ENCODE data around the gene IGF2R. TPM values are rescaled to one million over a fixed set of nuclear protein-coding genes. Genes with fewer than 3 reads are reported as not detected.

Gene IGF2R
- total RNA-seq, 1 experiment from 2014 or later = 92.2 TPM

GRCh38 chr6:159945801-159946392 lies 23.0 kb upstream of the IGF2R start:
- TF ChIP-seq CTCF (IDR thresholded peaks at IDR 0.05; ENCODE audit: insufficient read depth in 1 of 2, low read depth in 1 of 2, low read length in 1 of 2, severe bottlenecking in 1 of 2, unreplicated experiment in 1 of 2) = no peak
- Histone ChIP-seq H3K27me3 (replicated peaks; ENCODE audit: control insufficient read depth, insufficient read depth, low read length) (no peaks in the 10 kb centered on the region), H3K4me3 (ENCODE audit: low read depth, low read length) (no peak overlapping the region), H3K9me3 (peaks cover 13% of the 10 kb centered on the region), H3K4me1 (no peaks in the 10 kb centered on the region), H3K36me3 (ENCODE audit: control insufficient read depth, insufficient read depth, low read length) (no peaks in the 10 kb centered on the region)
- no TSS peak for BruUV-seq (replicated peaks)
- POLR2A ChIA-PET = no interaction called here
- H3K27ac Mint-ChIP-seq (ENCODE audit: unreplicated experiment) = no peak overlapping the region
- no peak for DNase-seq
- H3K4me3 Mint-ChIP-seq (ENCODE audit: unreplicated experiment) = no peak overlapping the region
- intact Hi-C loops (cut with micrococcal nuclease; ENCODE audit: unreplicated experiment) = no loop called here
- CTCF ChIA-PET = no interaction called here
- peaks cover 3% of the 10 kb centered on the region for H3K27me3 Mint-ChIP-seq (ENCODE audit: insufficient read depth, unreplicated experiment)
- H3K4me1 Mint-ChIP-seq (ENCODE audit: low read depth, unreplicated experiment) = peaks cover 6% of the 10 kb centered on the region
- H3K9me3 Mint-ChIP-seq (ENCODE audit: unreplicated experiment) = peaks cover 15% of the 10 kb centered on the region
- no peaks in the 10 kb centered on the region for H3K36me3 Mint-ChIP-seq (ENCODE audit: insufficient read depth, unreplicated experiment)

DNA sequence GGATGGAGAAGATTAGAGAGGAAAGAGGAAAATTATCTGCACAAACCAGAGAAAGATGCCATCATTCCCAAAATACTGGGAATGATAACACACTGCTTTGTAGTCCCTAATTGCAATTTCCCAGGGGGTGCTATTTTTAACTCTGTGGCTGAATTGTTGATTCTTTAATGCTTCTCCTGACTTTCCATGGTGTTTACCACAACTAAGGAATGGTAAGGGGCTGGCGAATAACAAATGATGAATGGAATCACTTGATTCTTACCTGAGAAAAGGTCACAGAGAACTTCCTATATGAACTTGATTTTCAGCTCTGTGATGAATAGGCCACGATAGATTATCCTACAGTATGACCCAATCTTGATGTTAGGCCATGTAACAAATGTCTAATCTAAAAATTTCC lies 22.0 kb upstream of the IGF2R start:
- Mint-ChIP-seq H3K9me3 (ENCODE audit: unreplicated experiment) (peaks cover 15% of the 10 kb centered on the region), H3K4me1 (ENCODE audit: low read depth, unreplicated experiment) (peaks cover 6% of the 10 kb centered on the region), H3K27me3 (ENCODE audit: insufficient read depth, unreplicated experiment) (peaks cover 3% of the 10 kb centered on the region), H3K27ac (ENCODE audit: unreplicated experiment) (no peak overlapping the region), H3K4me3 (ENCODE audit: unreplicated experiment) (no peak overlapping the region), H3K36me3 (ENCODE audit: insufficient read depth, unreplicated experiment) (no peaks in the 10 kb centered on the region)
- H3K27me3 ChIP-seq (replicated peaks; ENCODE audit: control insufficient read depth, insufficient read depth, low read length) = no peaks in the 10 kb centered on the region
- intact Hi-C loops (cut with micrococcal nuclease; ENCODE audit: unreplicated experiment) = no loop called here
- no peak overlapping the region for H3K4me3 ChIP-seq (ENCODE audit: low read depth, low read length)
- no peaks in the 10 kb centered on the region for H3K4me1 ChIP-seq
- CTCF ChIA-PET = no interaction called here
- DNase-seq = no peak
- no TSS peak for BruUV-seq (replicated peaks)
- no peaks in the 10 kb centered on the region for H3K36me3 ChIP-seq (ENCODE audit: control insufficient read depth, insufficient read depth, low read length)
- H3K9me3 ChIP-seq = peaks cover 13% of the 10 kb centered on the region
- no peak for TF ChIP-seq CTCF (IDR thresholded peaks at IDR 0.05; ENCODE audit: insufficient read depth in 1 of 2, low read depth in 1 of 2, low read length in 1 of 2, severe bottlenecking in 1 of 2, unreplicated experiment in 1 of 2)
- POLR2A ChIA-PET = no interaction called here

GRCh38 chr6:159948199-159948598 lies 20.7 kb upstream of the IGF2R start:
- H3K9me3 ChIP-seq = peaks cover 13% of the 10 kb centered on the region
- ChIA-PET POLR2A (no interaction called here), CTCF (no interaction called here)
- no peak for TF ChIP-seq CTCF (IDR thresholded peaks at IDR 0.05; ENCODE audit: insufficient read depth in 1 of 2, low read depth in 1 of 2, low read length in 1 of 2, severe bottlenecking in 1 of 2, unreplicated experiment in 1 of 2)
- no peaks in the 10 kb centered on the region for H3K36me3 ChIP-seq (ENCODE audit: control insufficient read depth, insufficient read depth, low read length)
- H3K9me3 Mint-ChIP-seq (ENCODE audit: unreplicated experiment) = peaks cover 15% of the 10 kb centered on the region
- H3K36me3 Mint-ChIP-seq (ENCODE audit: insufficient read depth, unreplicated experiment) = no peaks in the 10 kb centered on the region
- intact Hi-C loops (cut with micrococcal nuclease; ENCODE audit: unreplicated experiment) = no loop called here
- peaks cover 4% of the 10 kb centered on the region for H3K27me3 Mint-ChIP-seq (ENCODE audit: insufficient read depth, unreplicated experiment)
- peaks cover under 1% of the 10 kb centered on the region for H3K4me1 Mint-ChIP-seq (ENCODE audit: low read depth, unreplicated experiment)
- H3K4me3 Mint-ChIP-seq (ENCODE audit: unreplicated experiment) = no peak overlapping the region
- no peak overlapping the region for H3K4me3 ChIP-seq (ENCODE audit: low read depth, low read length)
- no peak overlapping the region for H3K27ac Mint-ChIP-seq (ENCODE audit: unreplicated experiment)
- no peaks in the 10 kb centered on the region for H3K4me1 ChIP-seq
- BruUV-seq (replicated peaks) = no TSS peak
- DNase-seq = no peak
- H3K27me3 ChIP-seq (replicated peaks; ENCODE audit: control insufficient read depth, insufficient read depth, low read length) = no peaks in the 10 kb centered on the region
